ENCODE results near the gene KRI1. TPM values are rescaled to one million over a fixed set of nuclear protein-coding genes. Genes with fewer than 3 reads are reported as not detected.
"Not testable (repeated sequence)": the region's sequence is repeated elsewhere in the genome, so short reads cannot be mapped to it uniquely, and the experiment has no call there.

The KRI1 gene
- total RNA-seq, 2 donors from 2014 or later: 11.0 to 15.0 TPM

GRCh38 chr19:10532457-10532856 lies 33.4 kb downstream of the KRI1 start:
- ATAC-seq (no peak), DNase-seq (no peak)
- intact Hi-C loops (cut with DNase I): no loop called here

GRCh38 chr19:10526887-10527286 lies 38.9 kb downstream of the KRI1 start:
- intact Hi-C loops (cut with DNase I); DNase-seq; ATAC-seq: not testable (repeated sequence)

- DNase-seq (no peak), ATAC-seq (no peak)
- intact Hi-C loops (cut with DNase I): no loop called here
These were observed 40.2 kb downstream of the KRI1 start for GRCh38 chr19:10525636-10526035.

- intact Hi-C loops (cut with DNase I): no loop called here
- ATAC-seq (no peak), DNase-seq (no peak)
These were observed 42.6 kb downstream of the KRI1 start for GRCh38 chr19:10523135-10523636.

- ATAC-seq (no peak), DNase-seq (no peak)
- intact Hi-C loops (cut with DNase I): no loop called here
These were observed 44.2 kb downstream of the KRI1 start for GRCh38 chr19:10521461-10522171.

GRCh38 chr19:10520652-10521318 lies 45.0 kb downstream of the KRI1 start:
- intact Hi-C loops (cut with DNase I): no loop called here
- DNase-seq: no peak
- no peak for ATAC-seq

- intact Hi-C loops (cut with DNase I): no loop called here
- ATAC-seq: no peak
- no peak for DNase-seq
These were observed 46.4 kb downstream of the KRI1 start for GRCh38 chr19:10519421-10519820.

GRCh38 chr19:10518444-10519361 lies 47.1 kb downstream of the KRI1 start:
- intact Hi-C loops (cut with DNase I): no loop called here
- ATAC-seq: peak in 1 of 2 donors; percentile 5
- DNase-seq: no peak

- peak; percentile 52 to 62 for ATAC-seq
- DNase-seq: no peak
- intact Hi-C loops (cut with DNase I): no loop called here
These were observed 47.9 kb downstream of the KRI1 start for GRCh38 chr19:10517760-10518443.

- DNase-seq: no peak
- ATAC-seq: peak; percentile 48 to 65
- intact Hi-C loops (cut with DNase I): no loop called here
These were observed 48.5 kb downstream of the KRI1 start, which contains the start of gene S1PR5 for GRCh38 chr19:10517361-10517759. S1PR5 (minus strand) TSS chr19:10517447; CDS start chr19:10515011, 2,436 bp downstream.

GRCh38 chr19:10516671-10517286 lies 49.0 kb downstream of the KRI1 start:
- ATAC-seq (no peak), DNase-seq (no peak)
- intact Hi-C loops (cut with DNase I): no loop called here

GRCh38 chr19:10516064-10516385 lies 49.8 kb downstream of the KRI1 start:
- no peak for DNase-seq
- no peak for ATAC-seq
- intact Hi-C loops (cut with DNase I): no loop called here

- intact Hi-C loops (cut with DNase I): no loop called here
- DNase-seq (no peak), ATAC-seq (no peak)
These were observed 51.3 kb downstream of the KRI1 start for GRCh38 chr19:10514211-10515145.

GRCh38 chr19:10513223-10513622 lies 52.6 kb downstream of the KRI1 start:
- DNase-seq (no peak), ATAC-seq (no peak)
- intact Hi-C loops (cut with DNase I): no loop called here

- DNase-seq (no peak), ATAC-seq (no peak)
- intact Hi-C loops (cut with DNase I): no loop called here
These were observed 55.5 kb downstream of the KRI1 start for GRCh38 chr19:10510301-10510802.

- intact Hi-C loops (cut with DNase I): loop anchor here in 1 of 2 donors (10.0 kb wide), 1 partner anchor 56 kb away; the partner anchor contains the start of genes CDKN2D and KRI1
- DNase-seq (no peak), ATAC-seq (no peak)
These were observed 57.1 kb downstream of the KRI1 start for GRCh38 chr19:10508707-10509106.

GRCh38 chr19:10508036-10508435 lies 57.8 kb downstream of the KRI1 start:
- ATAC-seq (no peak), DNase-seq (no peak)
- intact Hi-C loops (cut with DNase I): loop anchor here in 1 of 2 donors (10.0 kb wide), 1 partner anchor 57 kb away; the partner anchor contains the start of genes CDKN2D and KRI1

All from left cardiac atrium (tissue), 4 donors.